HG02610 (cell line): ENCODE measurements around the gene CEBPG.

Experiments used
- ATAC-seq: cut with Tn5 transposase; IDR thresholded peaks from one replicate; pipeline ENCODE4 v1.9.1; 2021; ENCODE audit warnings: mild to moderate bottlenecking, moderate library complexity; ENCODE audit not compliant: unreplicated experiment

Gene CEBPG

DNA sequence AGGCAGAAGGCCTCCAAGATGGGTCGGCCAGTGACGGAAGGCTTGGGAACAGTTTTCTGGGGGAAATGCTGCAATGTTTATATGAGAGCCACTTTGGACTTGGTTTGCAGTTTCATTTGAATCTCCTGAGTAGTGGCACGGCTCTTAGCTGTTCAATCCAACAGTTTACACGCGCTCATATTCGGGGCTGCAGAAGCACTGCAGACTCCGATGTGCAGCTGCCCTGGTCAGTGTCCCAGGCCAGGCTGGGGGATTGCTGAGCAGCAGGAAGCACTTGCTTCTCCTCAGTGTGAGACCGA is 31.7 kb downstream of the CEBPG start:
- ATAC-seq: no peak

- no peak for ATAC-seq
Observed at GRCh38 chr19:33405553-33406461, 32.3 kb downstream of the CEBPG start.

GRCh38 chr19:33406521-33407139 is 33.1 kb downstream of the CEBPG start:
- no peak for ATAC-seq

- ATAC-seq: no peak
Observed at GRCh38 chr19:33407140-33407551, 33.6 kb downstream of the CEBPG start.

DNA sequence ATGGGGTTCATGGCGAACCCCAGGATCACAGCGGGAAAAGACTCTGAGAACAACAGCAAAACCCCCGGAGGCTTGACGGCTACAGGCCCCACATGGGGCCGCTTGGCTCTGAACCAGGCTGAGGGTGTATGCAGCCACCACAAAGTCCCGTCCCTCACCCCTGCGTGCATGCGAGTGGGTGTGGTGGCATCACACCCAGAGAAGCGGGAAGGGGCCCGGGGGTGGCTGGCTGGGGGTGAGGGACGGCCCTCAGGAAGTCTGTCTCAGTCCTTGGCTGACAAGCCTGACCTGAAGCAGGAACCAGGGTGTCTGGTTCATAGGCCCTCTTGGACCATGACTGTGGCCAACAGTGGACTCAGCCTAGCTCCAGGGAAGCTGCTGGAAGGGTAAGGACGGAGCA is 34.2 kb downstream of the CEBPG start:
- no peak for ATAC-seq

DNA sequence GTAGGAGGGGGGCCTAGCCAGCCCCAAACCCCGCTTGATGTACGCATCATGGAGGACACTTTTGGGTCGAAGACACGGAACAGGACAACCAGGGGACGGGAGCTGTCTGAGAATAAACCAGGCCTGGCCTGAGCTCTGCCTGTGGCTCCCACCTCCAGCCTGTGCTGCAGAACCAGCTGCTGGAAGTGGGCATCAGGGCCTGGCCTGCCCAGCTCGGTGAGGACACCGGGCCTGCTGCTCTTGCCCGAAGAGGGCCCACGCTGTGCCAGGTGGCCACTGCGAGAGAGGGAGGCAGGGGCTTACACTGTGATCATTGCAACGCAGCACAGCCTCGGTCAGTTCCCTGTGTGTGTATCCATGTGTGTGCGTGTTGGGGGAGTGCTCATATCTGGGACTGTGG is 34.6 kb downstream of the CEBPG start:
- ATAC-seq: no peak

DNA sequence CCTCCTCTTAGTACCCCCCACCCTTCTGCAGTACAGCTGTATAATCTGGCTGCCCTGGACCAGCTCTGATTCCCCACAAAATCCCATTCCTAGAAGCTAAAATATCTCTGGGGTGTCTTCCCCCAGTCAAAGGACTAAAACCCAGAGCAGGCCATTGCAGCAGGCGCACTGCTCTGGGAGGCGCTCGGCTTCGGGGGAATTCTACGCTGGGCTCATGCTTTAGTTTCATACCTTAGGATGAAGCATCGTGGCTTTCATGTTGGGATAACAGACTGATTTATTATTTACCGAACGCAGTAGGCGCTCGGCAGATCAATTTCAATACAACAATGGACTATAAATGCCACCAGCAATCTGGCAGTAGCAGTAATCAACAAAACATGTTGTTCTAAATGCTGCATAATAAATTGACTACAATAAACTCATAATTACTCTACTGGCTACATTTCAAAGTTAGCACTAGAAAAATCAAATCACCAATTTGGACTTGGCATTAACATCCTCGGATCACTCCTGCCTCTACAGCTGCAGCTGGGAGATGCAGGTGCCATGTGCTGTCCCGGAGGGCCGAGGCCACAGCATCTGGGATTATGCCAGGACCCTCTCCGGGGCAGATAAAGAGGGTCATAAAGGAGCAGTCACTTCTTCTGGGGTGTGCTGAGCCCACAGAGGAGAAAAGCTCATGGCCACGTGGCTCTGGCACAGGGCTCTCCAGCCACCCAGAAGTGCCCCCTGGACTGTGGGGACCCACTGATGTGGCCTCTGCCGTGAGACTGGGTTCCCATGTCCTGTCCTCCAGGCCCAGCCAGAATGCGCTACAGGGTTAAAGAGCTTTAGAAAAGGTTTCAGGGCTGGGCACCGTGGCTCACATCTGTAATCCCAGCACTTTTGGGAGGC is 35.3 kb downstream of the CEBPG start:
- ATAC-seq: no peak

DNA sequence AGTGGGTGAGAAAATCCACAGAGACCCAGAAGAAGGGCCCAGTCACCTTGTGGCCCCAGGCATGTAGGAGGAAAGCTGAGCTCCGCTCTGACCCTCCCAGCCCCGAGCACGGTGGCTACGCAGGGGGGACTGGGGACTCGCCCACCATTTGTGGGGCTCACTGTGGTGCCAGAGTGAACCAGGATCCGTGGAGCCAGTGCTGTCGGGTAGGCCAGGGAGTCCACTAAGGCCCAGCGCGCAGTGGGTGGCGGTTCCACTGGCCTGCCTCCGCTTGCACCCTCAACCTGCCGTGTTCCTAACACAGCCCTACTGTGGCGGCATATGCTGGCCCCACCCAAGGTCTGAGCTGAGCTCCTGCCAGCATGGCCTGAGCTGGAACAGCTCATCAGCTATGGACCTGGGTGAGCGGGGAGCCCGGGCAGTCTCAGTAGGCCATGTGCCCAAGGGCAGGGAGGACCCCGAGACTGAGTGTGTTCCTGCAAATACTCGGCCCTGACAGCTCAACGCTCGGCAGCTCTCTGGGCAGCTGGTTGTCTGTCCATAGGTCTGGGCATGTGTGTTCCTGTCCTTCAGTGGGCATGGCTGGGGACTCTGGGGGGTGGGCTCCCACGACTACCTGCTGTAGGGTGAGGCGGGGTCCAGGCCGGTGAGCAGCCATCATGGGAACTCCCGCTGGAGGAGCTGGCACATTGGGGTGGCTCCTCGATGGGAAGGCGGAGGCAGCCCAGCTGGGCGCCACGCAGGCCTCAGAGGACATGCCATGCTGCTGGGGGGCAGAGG is 36.6 kb downstream of the CEBPG start:
- ATAC-seq: no peak

DNA sequence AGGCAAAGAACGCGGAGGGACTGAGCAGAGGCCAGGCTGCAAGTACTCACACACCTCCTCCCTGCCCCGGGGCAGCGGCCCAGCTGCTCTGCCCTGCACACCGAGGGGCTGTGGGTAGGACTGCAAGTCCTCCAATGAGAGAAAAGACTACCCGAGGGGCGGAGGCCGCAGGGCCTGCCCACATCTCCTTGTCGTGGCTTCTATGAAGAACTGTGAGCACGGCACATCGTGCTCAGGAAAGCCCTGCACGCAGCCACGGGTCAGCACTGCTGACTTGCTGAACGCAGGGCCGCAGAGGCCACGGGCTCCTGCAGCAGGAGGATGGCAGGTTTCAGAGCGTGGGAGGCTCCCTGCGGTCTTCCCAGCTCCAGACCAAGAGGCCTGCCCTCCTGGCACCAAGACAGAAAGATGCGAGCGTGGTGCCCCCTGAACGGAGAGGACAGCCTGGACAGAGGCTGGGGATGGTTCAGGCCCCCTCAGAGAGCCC is 37.4 kb downstream of the CEBPG start:
- no peak for ATAC-seq

GRCh38 chr19:33411621-33412180 is 38.2 kb downstream of the CEBPG start:
- no peak for ATAC-seq

GRCh38 chr19:33412601-33413425 is 39.3 kb downstream of the CEBPG start:
- no peak for ATAC-seq

DNA sequence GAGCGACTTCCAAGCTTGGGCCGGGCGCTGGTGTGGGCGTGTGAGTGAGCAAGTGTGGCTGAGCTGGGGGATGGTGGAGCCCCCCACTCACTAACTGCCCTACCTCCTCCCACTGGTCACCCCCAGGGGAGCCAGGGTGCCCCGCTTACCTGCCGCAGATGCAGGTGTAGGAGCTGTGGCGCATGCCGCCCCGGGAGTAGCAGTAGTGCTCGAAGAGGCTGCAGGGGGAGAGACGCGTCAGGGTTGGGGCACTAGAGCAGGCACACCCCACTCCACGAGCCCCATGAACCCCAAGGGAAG is 39.9 kb downstream of the CEBPG start:
- no peak for ATAC-seq

- no peak for ATAC-seq
Observed at GRCh38 chr19:33413868-33414666, 40.6 kb downstream of the CEBPG start.

DNA sequence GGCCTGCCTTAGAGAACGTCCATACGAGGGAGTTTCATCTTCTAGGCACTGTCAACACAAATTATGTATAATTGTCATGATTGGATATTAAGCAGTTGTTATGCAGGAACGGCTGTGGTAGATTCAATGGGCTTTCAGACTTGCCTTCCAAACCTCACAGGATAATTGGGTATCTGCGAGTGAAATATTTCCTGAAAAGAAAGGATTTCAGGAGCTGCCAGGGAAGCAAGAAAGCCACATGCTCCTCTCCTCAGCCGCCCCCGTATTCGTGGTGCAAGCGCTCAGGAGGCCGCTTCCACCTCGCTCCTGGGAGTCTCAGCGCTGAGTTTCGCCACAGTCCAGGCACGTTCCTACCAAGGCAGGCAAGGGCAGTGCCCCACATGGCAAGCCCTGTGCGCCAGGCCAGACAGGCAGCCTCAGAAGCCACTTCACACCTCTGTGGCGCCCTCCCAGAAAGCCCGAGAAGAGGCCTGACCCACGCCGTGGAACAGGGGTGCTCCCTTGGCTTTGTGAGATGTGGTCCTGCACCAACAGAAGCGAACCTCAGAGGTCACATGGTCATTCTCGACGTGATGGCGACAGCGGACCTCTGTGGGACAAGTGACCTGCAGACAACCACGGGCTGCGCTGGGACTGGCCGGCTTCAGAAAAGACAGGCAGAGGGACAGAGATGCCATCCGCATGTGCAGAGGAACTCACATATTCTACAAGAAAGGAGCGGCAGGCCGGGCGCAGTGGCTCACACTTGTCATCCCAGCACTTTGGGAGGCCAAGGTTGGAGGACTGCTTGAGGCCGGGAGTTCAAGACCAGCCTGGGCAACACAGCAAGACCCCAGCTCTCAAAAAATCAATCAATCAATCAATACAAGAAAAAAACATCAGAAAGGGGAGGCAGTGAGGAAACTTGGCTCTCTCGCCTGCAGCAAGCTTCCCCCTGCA is 41.4 kb downstream of the CEBPG start:
- ATAC-seq: no peak

DNA sequence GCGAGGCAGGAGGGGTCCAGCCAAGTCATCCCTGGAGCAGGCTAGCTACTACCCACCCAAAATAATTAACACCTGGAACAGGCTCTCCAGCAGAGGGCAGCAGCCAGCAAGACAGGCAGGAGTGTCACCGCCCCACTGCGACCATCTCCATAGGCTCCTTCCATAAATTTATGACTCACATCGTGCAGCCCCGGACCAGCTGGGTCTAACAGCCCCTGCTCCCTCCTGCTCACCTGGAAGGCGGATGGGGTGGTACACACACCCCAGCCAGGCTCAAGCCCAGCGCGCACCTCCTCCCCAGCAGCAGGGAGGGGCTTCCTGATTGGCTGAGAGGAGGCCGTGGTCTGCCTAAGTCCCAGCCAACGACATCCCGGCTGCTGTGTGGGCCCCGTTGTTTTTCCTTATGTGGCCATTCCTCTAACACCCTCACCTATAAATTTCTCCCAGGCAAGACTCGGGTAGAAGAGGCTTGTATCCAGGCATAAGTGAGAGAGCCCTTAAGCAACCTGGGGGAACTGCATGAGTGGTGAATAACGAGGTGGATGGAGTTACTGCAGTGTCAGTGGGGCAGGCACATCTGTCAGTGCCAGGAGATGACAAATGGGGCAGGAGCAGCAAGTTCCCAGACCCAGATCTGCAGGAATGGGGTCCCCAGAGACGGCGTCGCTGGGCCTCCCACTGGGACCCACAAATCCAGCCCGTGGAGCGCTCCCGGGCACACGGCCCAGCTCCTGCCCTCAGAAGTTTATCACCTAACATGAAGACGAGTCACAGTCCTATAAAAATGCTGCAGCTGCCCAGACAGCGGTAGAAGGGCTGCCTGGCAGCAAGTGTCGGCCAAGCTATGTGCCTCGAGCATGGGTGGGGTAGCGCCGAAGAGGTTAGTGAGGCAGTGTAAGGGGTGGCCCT is 43.1 kb downstream of the CEBPG start:
- no peak for ATAC-seq

- no peak for ATAC-seq
Observed at GRCh38 chr19:33417751-33418150, 44.2 kb downstream of the CEBPG start.

DNA sequence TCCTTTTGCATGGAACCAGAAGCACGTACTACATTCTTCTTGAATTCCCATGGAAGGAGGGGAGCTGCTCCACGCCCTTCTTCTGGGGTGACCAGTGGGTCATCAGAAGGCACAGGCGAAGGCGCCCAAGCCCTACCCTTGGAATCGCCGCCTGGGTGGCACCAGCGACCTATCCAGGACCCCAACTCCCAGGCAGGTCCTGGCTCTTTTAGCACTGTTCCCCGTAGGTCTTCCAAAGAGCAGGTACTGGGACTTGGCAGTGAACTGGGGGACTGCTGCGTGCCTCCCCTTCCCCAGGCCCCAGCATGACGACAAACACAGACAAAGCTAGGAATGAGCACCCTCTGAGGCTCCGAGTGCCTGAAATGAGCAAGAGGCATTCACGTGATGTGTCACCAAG is 45.0 kb downstream of the CEBPG start:
- no peak for ATAC-seq
